Dermis blood vessel endothelial cell (primary cell): ENCODE measurements around the gene TSPAN18. TPM values are rescaled to one million over a fixed set of nuclear protein-coding genes. Genes with fewer than 3 reads are reported as not detected.

Source experiments
- DNase-seq: peaks from one replicate; pipeline ENCODE4 v3.0.0; 2010
- total RNA-seq: library from RNA; depleted of rRNA; stranded (reverse); fragments of >200 nt; gene quantifications from 2 replicates; pipeline ENCODE4 v1.2.3, GENCODE V29; 2014

TSPAN18 gene
- total RNA-seq, 1 donor from 2014 or later = 48.3 TPM

DNA sequence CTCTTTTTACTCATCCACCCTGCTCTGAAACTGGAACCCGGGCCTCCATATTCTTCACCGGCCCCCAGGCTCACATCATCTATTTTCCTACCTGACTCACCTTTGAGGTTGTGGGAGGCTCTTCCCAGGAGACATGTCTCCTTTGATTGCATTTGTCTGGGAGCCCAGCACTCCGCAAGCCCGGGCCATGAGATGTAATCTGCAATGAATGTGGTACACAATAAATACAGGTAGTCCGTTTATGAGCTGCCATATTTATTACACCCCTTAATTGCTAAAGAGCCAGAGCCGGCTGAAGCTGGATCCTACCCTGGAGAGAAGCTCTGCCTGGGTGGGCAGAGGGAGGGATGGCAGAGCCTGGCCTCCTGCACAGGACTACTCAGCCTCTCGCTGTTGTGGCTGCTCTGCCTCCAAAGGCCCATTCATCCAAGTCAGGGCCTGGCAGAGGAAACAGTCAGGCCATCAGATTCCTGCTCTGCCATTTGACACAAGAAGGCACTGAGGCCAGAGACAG is 174.4 kb downstream of the TSPAN18 start:
- no peak for DNase-seq

DNA sequence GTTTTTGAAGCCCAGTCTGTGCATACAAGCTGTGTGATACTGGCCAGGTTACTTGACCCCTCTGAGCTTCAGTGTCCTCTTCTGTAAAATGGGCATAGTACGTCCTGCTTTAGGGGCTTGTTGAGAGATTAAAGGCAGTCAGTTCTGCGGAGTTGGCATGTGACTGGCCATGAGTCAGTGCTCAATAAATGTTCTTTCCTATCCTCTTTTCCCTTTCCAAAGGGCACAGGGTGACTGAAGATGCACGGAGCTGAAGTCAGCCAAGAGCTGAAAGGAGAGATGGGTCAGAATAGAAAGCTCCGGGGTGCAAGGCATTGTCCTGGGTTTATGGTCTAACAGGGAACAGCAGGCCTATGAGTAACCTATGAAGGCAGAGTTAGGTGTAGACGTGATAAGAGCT is 175.0 kb downstream of the TSPAN18 start:
- DNase-seq = no peak

DNA sequence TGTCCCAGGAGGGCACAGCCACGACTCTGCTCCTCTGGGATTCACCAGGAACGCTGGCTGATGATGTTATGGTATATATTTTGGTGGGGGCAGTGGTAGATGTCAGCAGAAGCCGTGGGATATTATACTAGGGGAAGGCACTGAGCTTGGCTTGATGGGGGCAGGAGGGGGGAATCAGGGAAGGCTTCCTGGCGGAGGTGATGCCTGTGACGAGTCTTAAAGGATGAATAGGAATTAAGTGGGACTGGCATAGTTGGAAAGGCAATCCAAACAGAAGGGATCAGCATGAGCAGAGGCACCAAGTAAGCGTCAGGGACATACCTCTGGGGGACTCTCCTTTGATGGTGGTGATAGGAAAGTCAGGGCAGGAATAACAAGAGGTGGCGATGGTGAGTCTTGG is 176.3 kb downstream of the TSPAN18 start:
- DNase-seq = no peak

DNA sequence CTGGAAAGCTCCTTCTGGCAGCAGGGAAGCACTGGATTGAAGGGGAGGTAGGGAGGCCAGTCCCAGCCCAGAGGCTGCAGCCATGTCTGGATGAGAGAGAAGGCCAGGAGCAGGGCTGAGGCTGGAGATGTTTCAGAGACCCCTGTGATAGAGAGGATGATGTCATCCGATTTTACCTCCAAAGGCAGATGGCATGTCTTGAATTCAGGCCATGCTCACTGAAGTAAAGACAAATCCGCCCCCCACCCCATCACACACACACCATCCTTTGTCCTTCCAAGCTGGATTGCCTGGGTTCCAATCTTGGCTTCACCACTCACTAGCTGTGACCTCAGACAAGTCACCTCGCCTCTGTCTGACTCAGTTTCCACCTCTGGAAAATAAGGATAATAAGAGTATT is 176.8 kb downstream of the TSPAN18 start:
- no peak for DNase-seq

DNA sequence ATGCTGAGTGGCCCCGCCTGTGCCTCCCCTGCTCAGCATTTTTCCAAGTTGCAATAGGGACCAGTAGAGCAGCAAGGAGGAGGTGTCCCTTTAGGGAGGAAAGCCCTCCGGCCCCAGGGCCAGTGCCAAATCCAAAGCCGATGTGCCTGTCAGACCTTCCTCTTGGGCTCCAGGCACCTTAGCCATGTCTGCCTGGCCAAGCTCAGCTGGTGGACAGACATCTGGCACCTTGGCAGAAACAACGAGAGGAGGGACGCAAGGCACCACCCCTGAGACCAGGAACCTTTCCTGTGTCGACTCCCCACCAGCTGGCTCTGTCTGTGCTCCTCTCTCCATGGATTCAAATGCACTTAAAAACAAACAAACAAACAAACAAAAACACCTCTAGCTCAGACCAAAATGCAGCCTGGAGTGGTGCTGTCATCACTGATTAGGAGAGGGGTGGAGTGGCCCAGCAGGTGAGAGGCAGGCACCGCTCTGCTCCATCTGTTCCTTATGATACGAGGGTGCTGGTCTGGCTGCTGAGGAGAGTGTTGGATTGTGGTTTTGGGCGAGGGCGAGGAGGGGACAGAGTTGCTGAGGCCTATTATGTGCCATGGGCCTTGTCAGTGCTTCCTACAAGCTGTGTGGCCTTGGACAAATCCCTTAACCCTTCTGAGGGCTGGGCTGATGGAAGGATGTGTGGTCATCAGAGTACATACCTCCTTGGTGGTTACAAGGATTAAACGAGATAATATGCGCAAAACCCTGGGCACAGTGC is 177.7 kb downstream of the TSPAN18 start:
- DNase-seq = no peak

DNA sequence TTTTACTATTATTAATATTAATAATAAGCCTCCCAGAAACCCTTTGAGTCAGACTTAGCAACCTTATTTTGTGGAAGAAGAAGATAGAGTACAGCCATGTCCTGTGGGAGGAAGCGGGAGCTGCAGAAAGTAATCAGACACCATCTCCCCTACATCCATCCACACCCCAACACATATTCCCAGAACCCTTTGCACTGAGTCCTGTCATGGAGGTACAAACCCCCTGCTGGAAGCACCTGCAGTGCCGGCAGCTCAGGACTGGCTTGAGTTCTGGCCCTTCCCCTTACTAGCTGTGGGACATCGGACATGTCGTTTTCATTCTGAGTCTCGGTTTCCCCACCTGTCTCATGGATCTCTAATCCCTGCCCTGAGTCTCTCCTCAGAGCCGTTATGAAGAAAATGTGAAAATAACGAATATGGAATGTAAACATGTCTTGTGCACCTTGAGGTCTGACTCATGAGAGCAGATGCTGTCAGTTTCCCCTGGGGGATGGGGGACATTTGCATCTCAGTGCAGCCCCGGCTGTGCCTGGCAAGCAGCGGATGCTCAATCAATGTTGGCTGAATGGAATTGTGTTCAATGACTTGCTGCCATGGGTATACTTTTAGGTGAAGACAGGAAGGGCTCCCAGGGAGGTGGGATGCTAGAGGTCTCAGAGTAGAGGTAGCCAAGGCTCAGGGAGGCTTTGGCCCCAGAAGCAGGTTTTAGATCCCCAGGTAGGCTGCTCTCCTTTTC is 178.5 kb downstream of the TSPAN18 start:
- DNase-seq = peak; percentile 24

DNA sequence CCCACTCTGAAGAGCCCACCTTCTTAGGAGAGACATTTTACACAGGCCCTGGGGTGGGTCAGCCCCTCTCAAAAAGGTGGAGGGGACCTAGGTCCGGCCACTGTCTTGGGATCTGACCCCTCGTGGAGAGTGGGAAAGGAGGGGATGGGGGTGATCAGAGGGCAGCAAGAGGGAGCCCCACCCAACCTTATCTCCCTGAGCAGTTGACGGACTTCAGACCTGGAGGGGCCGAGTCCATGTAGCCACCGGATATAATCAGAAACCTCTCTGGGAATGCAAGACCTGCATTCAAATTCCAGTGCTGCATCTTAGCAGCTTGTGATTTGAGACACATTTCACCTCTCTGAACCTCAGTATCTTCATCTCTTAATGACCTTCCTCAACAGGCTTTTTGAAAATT is 179.9 kb downstream of the TSPAN18 start:
- no peak for DNase-seq

DNA sequence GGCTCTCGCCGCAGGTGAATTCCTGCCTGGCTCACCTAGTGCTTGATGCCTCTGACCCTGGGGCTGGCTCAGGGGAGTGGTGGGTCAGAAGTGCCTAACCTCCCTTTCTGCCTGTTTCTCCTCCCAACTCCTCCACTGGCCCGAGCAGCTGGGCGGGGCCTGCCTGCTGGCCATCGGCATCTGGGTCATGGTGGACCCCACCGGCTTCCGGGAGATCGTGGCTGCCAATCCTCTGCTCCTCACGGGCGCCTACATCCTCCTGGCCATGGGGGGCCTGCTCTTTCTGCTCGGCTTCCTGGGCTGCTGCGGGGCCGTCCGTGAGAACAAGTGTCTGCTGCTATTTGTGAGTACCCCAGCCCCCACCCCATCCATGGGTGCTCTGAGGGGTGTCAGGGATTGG is 182.8 kb downstream of the TSPAN18 start:
- DNase-seq = no peak

DNA sequence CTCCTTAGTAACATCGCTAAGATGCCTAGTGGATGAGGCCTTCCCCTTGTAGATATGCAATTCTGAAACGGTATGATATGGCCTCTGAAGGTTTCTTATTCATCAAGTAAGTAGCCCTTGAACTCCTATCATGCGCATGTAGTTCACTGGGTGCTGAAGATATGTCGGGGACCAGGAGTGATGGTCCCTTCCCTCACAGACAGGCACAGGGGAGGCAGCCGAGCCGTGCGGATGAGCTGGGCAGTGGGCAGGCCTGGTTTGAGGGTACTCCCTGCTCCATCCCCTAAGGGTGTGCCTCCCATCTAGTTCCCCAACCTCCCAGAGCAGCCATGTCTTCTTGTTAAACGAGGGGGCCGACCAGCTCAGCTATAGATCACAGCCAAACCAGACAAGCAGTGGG is 183.8 kb downstream of the TSPAN18 start:
- no peak for DNase-seq

DNA sequence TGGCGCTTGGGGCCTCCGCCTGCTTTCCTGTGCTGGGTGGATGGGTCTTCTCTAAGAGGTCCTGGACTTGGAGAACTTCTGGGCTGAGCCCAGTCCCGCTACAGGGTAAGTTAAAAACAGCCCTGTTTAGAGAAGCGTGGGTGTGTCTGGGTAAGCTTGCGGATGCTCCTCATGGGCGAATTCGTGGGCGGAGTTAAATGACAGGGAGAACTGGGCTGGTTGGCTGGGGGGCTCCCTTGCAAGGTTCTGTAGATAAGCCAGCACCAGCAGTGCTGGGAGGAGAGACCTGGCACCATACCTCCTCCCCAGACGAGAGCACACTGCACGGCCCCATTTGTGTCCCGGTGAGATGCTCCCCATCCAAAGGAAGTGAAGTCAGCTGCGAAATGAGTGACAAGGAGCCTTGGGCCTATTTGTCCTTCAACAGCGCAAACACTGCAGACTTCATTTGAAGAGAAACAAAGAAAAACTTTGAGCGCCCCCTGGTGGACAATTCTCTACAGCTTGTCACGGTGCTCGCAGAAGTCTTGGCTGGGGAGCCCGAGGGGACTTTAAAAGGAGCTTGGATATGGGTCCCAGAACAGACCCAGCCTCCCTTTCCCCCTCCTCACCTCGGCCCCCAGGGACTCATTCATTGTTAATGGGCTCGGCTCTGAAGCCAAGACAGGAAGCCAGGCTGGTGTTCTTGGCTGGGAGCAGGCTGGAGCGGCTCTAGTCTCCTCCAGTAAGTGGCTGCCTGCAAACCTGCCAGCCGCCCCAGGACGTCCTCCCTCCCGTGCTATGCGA is 184.5 kb downstream of the TSPAN18 start:
- peak; percentile 90 for DNase-seq

DNA sequence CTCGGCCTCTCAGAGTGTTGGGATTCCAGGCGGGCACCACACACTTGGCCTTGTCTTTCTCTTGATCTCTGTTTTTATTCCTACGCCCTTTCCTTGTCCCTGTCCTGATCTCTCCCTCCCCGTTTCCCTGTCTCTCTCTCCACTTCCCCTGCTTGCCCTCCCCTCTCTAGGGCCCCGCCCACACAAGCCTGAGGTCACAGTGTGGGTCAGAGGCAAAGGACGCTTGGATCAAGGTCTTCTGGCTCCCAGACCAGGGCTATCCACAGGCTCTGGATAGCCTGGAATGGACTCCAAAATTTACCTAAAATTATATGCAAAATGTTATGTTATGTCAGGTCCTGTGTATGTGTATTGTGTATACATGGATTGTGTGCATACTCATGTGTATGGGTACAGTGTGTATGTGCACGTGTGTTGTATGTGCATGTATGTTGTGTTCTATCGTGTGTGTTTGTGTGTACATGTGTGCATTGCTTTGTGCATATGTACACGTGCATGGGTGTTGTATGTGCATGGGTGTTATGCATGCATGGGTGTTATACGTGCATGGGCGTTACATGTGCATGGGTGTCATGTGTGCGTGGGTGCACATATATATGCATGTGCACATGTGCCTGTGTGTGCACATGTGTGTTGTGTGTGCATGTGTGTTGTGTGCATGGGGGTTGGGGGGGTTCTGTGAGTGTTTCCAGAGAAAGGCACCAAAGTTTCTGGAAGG is 185.7 kb downstream of the TSPAN18 start:
- no peak for DNase-seq

DNA sequence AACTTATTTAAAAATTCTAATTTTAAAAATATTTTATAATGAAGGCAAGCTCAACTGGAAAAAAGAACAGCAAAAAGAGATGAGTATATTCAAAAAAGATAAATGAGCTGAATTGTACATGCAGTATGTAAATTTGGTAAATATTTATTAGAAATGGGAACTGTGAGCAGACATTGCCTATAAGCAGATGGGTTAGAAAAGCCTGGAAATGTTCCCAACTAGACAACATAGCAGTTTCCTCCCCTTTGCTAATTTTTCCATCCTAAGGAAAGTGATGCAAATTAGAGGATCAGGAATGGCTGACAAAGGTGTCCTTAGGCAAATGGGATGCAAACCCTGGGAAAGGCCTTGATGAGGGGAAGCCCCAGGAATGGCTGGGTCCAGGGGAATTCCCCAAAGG is 186.7 kb downstream of the TSPAN18 start:
- DNase-seq = no peak

DNA sequence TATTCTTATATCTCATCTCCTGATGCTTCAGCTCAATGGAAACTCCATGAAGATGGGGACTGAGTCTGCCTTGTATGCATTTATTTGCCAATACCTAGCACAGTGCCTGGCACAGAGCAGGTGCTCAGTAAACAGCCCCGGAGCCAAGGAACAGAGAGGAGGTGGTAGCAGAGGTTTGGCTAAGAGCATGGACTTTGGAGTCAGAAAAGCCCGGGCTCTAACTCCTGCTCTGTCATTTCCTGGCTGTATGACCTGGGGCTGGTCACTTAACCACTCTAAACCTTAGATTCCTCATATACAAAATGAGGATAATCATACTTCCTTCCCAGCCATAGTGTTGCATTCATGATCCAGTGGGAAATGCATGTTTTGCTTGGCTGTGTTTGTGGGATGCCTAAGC is 187.3 kb downstream of the TSPAN18 start:
- peak; percentile 29 for DNase-seq

DNA sequence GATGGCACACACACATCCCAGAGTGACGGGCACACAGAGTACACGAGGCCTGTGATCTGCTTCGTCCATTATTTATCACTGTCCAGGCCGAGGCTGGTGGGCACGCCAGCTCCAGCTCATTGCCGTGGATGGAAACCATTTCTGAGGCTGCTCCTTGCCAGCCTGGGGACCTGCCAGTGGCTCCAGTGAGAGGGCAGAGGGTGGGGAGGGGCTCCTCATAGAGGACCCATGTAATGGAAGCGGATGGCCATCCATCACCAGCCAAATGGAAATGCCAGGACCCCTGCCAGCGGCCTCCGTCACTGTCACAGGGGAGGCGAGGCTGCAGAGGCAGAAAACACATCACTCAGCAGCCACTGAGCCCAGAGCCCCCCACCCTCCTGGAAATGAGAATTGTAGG is 188.2 kb downstream of the TSPAN18 start:
- no peak for DNase-seq

DNA sequence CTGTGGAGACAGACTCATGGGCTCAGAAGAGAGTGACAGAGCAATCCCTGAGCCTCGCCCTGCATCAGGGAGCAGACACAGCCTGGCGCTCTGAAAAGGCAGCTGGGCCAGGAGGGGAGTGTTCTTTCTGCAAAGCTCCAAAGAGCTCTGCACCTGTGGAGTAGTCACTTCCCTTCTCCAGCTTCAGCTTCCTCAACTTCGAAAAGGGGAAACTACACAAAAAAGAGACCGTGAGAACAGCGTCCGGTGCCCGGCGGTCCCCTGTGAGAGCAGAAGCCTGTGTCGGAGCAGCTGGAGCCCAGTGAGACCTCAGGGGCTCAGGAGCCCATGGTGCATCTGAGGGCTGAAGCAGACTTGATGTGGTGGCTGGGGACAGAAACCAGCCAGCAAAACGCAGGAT is 188.9 kb downstream of the TSPAN18 start:
- DNase-seq = peak; percentile 60

DNA sequence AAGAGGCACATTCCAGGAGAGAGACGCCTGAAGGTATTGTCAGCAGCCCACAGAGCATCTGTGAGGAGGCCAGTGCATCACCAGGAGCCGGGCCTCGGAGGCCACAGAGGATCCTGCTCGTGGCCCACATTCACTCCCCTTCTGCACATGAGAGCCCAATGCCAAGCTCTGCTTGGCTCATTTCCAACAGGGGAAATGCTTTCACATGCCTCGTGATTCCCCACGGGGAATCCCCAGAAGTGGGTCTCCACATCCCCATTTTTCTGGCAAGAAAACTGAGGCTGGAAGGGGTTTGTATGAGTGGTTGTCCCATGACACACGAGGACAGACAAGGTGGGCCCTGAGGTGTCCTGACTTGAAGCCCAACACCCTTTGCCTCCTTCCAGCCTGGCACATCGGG is 189.6 kb downstream of the TSPAN18 start:
- peak; percentile 39 for DNase-seq

DNA sequence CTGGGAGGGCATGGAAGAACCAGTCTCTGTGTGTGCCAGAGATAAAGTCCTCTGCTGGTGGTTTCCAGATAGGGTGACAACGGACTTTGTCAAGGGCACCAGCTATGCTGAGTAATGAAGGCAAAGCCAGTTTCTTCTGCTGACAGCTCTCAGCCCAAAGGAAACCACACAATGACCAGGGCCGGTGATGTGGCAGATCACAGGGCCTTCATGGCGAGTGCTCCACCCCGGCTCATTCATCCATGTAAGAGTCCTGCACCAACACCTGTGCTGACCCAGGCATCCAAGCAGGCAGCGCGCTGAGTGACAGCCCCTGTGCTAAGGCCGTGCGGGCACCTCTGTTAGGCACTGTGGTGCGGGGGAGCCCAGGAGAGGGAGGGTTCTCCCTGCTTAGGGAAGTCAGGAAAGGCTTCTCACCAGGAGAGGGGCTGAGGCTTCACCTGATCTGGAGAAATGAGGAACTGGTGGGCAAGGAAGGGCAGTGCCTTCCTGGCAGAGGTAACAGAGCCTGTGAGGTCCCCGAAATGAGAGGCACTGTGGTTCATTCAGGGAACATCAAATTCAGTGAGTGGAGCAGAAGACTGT is 190.1 kb downstream of the TSPAN18 start:
- DNase-seq = no peak

DNA sequence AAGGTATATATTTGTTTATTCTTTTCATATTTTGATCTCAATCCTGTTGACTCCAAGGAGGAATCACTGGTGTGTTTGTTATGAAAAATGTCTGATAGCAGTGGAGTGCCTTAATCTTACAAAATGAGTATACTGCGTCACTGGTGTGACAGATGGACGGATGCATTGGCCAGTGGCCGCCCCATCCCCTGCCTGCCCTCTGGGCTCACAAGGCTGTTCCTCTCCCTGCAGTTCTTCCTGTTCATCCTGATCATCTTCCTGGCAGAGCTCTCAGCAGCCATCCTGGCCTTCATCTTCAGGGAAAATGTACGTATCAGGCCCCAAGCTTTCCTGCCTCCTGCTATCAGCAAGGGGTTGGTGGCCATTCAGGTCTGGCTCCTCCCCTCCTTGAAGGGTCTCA is 191.0 kb downstream of the TSPAN18 start:
- no peak for DNase-seq

DNA sequence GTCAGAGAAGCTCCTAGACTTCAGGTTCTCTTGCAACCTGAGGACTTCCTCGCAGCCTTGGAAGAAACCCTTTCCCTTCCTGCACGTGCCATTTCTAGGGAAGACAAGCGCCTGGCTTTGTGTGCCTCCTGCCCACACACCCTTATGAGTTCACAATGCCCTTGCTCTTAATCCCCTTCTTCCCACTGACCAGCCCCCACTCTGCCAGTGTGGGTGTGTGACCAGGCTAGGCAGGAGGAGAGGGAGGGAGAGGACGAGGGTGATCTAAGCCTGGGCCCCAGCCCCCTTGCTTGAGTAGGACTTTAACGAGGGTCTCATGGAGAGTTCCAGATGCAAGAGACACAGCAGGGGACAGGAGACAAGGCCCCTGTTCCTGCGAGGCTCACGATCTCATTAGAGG is 193.7 kb downstream of the TSPAN18 start:
- DNase-seq = no peak

DNA sequence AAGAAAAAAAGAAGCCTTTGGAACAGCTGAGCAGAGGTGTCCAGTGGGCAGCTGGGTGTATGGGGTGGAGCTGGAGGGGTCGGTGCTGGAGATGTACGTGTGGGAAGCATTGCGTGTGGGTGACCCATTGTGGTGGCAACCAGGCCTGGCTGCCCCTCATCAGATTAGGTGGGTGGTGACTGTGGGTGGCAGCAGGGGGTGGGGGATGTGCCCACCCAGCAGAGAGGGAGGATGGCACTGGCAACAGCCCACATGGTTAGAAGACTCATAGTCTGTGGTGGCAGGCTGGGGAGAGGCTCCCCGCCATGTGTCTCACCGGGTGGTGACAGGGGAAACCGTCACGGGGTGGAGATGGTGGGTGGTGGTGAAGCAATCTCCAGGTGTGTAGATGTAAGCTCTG is 196.4 kb downstream of the TSPAN18 start:
- DNase-seq = no peak

DNA sequence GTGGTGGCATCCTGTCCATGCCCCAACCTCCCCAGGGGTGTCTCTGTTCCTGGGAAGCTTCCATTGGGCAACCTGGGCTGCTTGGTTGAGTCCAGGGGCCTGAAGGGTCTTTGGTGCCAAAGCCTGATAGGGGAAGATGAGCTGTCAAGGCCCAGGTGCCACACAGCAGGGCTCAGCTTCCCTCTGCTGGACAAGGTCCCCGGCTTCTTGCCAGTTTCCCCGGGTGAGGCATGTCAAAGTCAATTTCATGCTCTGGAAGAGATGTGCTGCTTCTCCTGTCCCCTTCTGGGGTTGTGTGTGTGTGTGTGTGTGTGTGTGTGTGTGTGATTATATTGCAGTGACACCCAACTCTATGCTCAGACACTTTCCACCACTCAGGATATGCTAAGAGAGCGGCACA is 197.0 kb downstream of the TSPAN18 start:
- no peak for DNase-seq

DNA sequence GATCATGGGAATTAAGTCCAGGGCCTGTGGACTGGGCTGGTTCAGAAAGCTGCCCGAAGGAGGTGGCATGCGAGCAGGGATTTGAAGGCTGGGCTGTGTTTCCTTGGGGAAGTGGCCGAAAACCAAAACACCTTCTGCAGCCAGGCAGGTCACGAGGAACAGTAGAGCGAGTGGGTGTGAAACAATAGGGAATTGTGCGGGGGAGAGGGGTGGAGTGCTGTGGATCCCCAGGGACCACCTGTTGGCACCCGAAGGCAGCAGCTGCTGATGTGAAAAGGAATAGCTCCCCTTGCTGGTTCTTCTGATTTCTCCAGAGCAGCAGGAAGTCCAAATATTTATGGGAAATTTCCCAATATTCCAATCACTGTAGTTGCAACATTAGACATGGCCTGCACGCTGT is 199.3 kb downstream of the TSPAN18 start:
- DNase-seq = no peak
